MM.1S (cell line): ENCODE measurements around the gene IQCK.

Source experiments
- EZH2 ChIP-seq: fragments of 300-600 bp; sonication (generic); optimal IDR thresholded peaks from 2 replicates; pipeline ENCODE3; 2017; ENCODE audit warnings: low read depth, mild to moderate bottlenecking, antibody characterized with exemption, low read length, mixed read lengths
- TF ChIP-seq, protein P1 (sequence below): fragments of 300-600 bp; sonication (generic); IDR thresholded peaks from 2 replicates; pipeline ENCODE4 v1.5.1; 2016; ENCODE audit warnings: antibody characterized with exemption, low read length, mixed read lengths

- TF ChIP-seq, protein P1, sequence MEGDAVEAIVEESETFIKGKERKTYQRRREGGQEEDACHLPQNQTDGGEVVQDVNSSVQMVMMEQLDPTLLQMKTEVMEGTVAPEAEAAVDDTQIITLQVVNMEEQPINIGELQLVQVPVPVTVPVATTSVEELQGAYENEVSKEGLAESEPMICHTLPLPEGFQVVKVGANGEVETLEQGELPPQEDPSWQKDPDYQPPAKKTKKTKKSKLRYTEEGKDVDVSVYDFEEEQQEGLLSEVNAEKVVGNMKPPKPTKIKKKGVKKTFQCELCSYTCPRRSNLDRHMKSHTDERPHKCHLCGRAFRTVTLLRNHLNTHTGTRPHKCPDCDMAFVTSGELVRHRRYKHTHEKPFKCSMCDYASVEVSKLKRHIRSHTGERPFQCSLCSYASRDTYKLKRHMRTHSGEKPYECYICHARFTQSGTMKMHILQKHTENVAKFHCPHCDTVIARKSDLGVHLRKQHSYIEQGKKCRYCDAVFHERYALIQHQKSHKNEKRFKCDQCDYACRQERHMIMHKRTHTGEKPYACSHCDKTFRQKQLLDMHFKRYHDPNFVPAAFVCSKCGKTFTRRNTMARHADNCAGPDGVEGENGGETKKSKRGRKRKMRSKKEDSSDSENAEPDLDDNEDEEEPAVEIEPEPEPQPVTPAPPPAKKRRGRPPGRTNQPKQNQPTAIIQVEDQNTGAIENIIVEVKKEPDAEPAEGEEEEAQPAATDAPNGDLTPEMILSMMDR: no peak
- no peak for TF ChIP-seq EZH2
Measured at GRCh38 chr16:19766988-19767387, 48.9 kb downstream of the IQCK start.
